Measurements from ENCODE around the gene RFTN1.

Gene RFTN1

GRCh38 chr3:16474920-16475319 is 38.6 kb downstream of the RFTN1 start:
- WGBS, 2 donors (ENCODE audit: extremely low coverage in 2 of 2, insufficient read length in 2 of 2, insufficient replicate concordance in 1 of 2) = no CpG with 5 or more reads among the region's 7 CpGs
- H2BK15ac ChIP-seq (ENCODE audit: low read length) = no peak overlapping the region
- H3K36me3 ChIP-seq (replicated peaks in 1 of 2; ENCODE audit: control insufficient read depth in 2 of 2, insufficient read depth in 2 of 2, low read length in 2 of 2) = no peaks in the 10 kb centered on the region
- H4K91ac ChIP-seq (ENCODE audit: low read depth, low read length, poor library complexity) = no peak overlapping the region
- H2BK5ac ChIP-seq (ENCODE audit: low read length) = no peak overlapping the region
- H3K79me1 ChIP-seq (ENCODE audit: low read depth, low read length) = no peaks in the 10 kb centered on the region
- DNase-seq (ENCODE audit: low spot score) = no peak
- no peak overlapping the region for H4K8ac ChIP-seq (ENCODE audit: low read depth, low read length)
- H3K4me3 ChIP-seq (ENCODE audit: low read length in 2 of 2) = no peak overlapping the region
- H2AK5ac ChIP-seq (ENCODE audit: low read depth, low read length) = no peak overlapping the region
- no peak overlapping the region for H3K18ac ChIP-seq (ENCODE audit: low read length)
- no peaks in the 10 kb centered on the region for H3K9me3 ChIP-seq (replicated peaks in 1 of 2; ENCODE audit: control insufficient read depth in 2 of 2, insufficient read depth in 1 of 2, low read depth in 1 of 2, low read length in 2 of 2)
- H3K9ac ChIP-seq (ENCODE audit: low read depth, low read length, poor library complexity) = no peak overlapping the region
- no peak overlapping the region for H3K4me2 ChIP-seq (ENCODE audit: insufficient read depth, low read length, poor library complexity, severe bottlenecking)
- H2BK120ac ChIP-seq (ENCODE audit: low read depth, low read length) = no peak overlapping the region
- H3K4ac ChIP-seq (ENCODE audit: low read length) = no peak overlapping the region
- no peak overlapping the region for H2AFZ ChIP-seq (ENCODE audit: low read length)
- H3K23ac ChIP-seq (ENCODE audit: low read depth, low read length, poor library complexity) = no peak overlapping the region
- H2BK12ac ChIP-seq (ENCODE audit: low read length) = no peak overlapping the region
- no peak overlapping the region for H3K14ac ChIP-seq (ENCODE audit: low read length)
- peaks cover 0 to 4% of the 10 kb centered on the region in 2 donors for H3K4me1 ChIP-seq (ENCODE audit: control insufficient read depth in 2 of 2, insufficient read depth in 1 of 2, low read depth in 1 of 2, low read length in 2 of 2)
- no peaks in the 10 kb centered on the region for H3K27me3 ChIP-seq (ENCODE audit: control insufficient read depth in 3 of 3, insufficient read depth in 3 of 3, low read depth in 1 of 3, low read length in 3 of 3)
- H3K27ac ChIP-seq (replicated peaks; ENCODE audit: low read length) = no peak overlapping the region

DNA sequence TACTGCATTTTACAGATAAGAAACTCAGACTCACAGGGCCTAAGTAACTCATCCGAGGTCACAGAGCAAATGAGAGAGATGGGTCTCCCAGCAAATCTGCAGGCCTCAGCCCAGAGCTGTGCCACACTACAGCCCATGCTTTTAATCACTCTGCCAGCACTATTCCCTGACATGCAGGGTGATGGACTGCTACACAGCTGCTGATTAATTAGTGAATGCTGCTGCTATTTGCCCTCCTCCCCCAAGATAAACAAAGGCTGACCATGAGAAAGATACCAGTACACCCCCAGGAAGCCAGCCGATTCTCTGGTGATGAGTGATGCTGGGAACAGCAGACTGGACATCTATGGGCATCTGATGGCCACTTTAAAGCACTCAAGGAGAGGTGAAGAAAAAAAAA is 39.3 kb downstream of the RFTN1 start:
- Histone ChIP-seq H3K27me3 (ENCODE audit: control insufficient read depth in 3 of 3, insufficient read depth in 3 of 3, low read depth in 1 of 3, low read length in 3 of 3) (no peaks in the 10 kb centered on the region), H3K27ac (replicated peaks; ENCODE audit: low read length) (no peak overlapping the region), H3K4me3 (ENCODE audit: low read length in 2 of 2) (no peak overlapping the region), H3K18ac (ENCODE audit: low read length) (no peak overlapping the region), H2BK15ac (ENCODE audit: low read length) (no peak overlapping the region), H3K4ac (ENCODE audit: low read length) (no peak overlapping the region), H2BK5ac (ENCODE audit: low read length) (no peak overlapping the region), H4K91ac (ENCODE audit: low read depth, low read length, poor library complexity) (no peak overlapping the region), H2BK120ac (ENCODE audit: low read depth, low read length) (no peak overlapping the region), H3K79me1 (ENCODE audit: low read depth, low read length) (no peaks in the 10 kb centered on the region), H3K4me2 (ENCODE audit: insufficient read depth, low read length, poor library complexity, severe bottlenecking) (no peak overlapping the region), H3K9me3 (replicated peaks in 1 of 2; ENCODE audit: control insufficient read depth in 2 of 2, insufficient read depth in 1 of 2, low read depth in 1 of 2, low read length in 2 of 2) (no peaks in the 10 kb centered on the region), H4K8ac (ENCODE audit: low read depth, low read length) (no peak overlapping the region), H3K14ac (ENCODE audit: low read length) (no peak overlapping the region), H2BK12ac (ENCODE audit: low read length) (no peak overlapping the region), H2AK5ac (ENCODE audit: low read depth, low read length) (no peak overlapping the region), H3K4me1 (ENCODE audit: control insufficient read depth in 2 of 2, insufficient read depth in 1 of 2, low read depth in 1 of 2, low read length in 2 of 2) (peaks cover 0 to 4% of the 10 kb centered on the region in 2 donors), H3K36me3 (replicated peaks in 1 of 2; ENCODE audit: control insufficient read depth in 2 of 2, insufficient read depth in 2 of 2, low read length in 2 of 2) (no peaks in the 10 kb centered on the region), H3K9ac (ENCODE audit: low read depth, low read length, poor library complexity) (no peak overlapping the region), H3K23ac (ENCODE audit: low read depth, low read length, poor library complexity) (no peak overlapping the region), H2AFZ (ENCODE audit: low read length) (no peak overlapping the region)
- DNase-seq (ENCODE audit: low spot score) = no peak
- WGBS, 2 donors (ENCODE audit: extremely low coverage in 2 of 2, insufficient read length in 2 of 2, insufficient replicate concordance in 1 of 2) = no CpG with 5 or more reads among the region's 2 CpGs

- H3K36me3 ChIP-seq (replicated peaks in 1 of 2; ENCODE audit: control insufficient read depth in 2 of 2, insufficient read depth in 2 of 2, low read length in 2 of 2) = no peaks in the 10 kb centered on the region
- H3K4ac ChIP-seq (ENCODE audit: low read length) = no peak overlapping the region
- H4K8ac ChIP-seq (ENCODE audit: low read depth, low read length) = no peak overlapping the region
- H3K9me3 ChIP-seq (replicated peaks in 1 of 2; ENCODE audit: control insufficient read depth in 2 of 2, insufficient read depth in 1 of 2, low read depth in 1 of 2, low read length in 2 of 2) = no peaks in the 10 kb centered on the region
- no peak overlapping the region for H3K9ac ChIP-seq (ENCODE audit: low read depth, low read length, poor library complexity)
- no peak overlapping the region for H2AK5ac ChIP-seq (ENCODE audit: low read depth, low read length)
- H3K18ac ChIP-seq (ENCODE audit: low read length) = no peak overlapping the region
- no peaks in the 10 kb centered on the region for H3K27me3 ChIP-seq (ENCODE audit: control insufficient read depth in 3 of 3, insufficient read depth in 3 of 3, low read depth in 1 of 3, low read length in 3 of 3)
- no peak overlapping the region for H3K14ac ChIP-seq (ENCODE audit: low read length)
- WGBS, 2 donors (ENCODE audit: extremely low coverage in 2 of 2, insufficient read length in 2 of 2, insufficient replicate concordance in 1 of 2) = no CpG with 5 or more reads among the region's 8 CpGs
- H2BK120ac ChIP-seq (ENCODE audit: low read depth, low read length) = no peak overlapping the region
- no peak overlapping the region for H2BK5ac ChIP-seq (ENCODE audit: low read length)
- H3K23ac ChIP-seq (ENCODE audit: low read depth, low read length, poor library complexity) = no peak overlapping the region
- no peak overlapping the region for H2BK15ac ChIP-seq (ENCODE audit: low read length)
- H3K4me1 ChIP-seq (ENCODE audit: control insufficient read depth in 2 of 2, insufficient read depth in 1 of 2, low read depth in 1 of 2, low read length in 2 of 2) = peaks cover 2 to 4% of the 10 kb centered on the region in 2 donors
- no peak for DNase-seq (ENCODE audit: low spot score)
- H3K4me2 ChIP-seq (ENCODE audit: insufficient read depth, low read length, poor library complexity, severe bottlenecking) = no peak overlapping the region
- no peak overlapping the region for H3K27ac ChIP-seq (replicated peaks; ENCODE audit: low read length)
- H2BK12ac ChIP-seq (ENCODE audit: low read length) = no peak overlapping the region
- no peak overlapping the region for H2AFZ ChIP-seq (ENCODE audit: low read length)
- no peak overlapping the region for H4K91ac ChIP-seq (ENCODE audit: low read depth, low read length, poor library complexity)
- no peaks in the 10 kb centered on the region for H3K79me1 ChIP-seq (ENCODE audit: low read depth, low read length)
- H3K4me3 ChIP-seq (ENCODE audit: low read length in 2 of 2) = no peak overlapping the region
Observed at GRCh38 chr3:16472593-16472992, 40.9 kb downstream of the RFTN1 start.

GRCh38 chr3:16471897-16472296 is 41.6 kb downstream of the RFTN1 start:
- WGBS, 2 donors (ENCODE audit: extremely low coverage in 2 of 2, insufficient read length in 2 of 2, insufficient replicate concordance in 1 of 2) = no CpG with 5 or more reads among the region's 3 CpGs
- H2BK12ac ChIP-seq (ENCODE audit: low read length) = no peak overlapping the region
- no peak overlapping the region for H4K8ac ChIP-seq (ENCODE audit: low read depth, low read length)
- peaks cover 2 to 4% of the 10 kb centered on the region in 2 donors for H3K4me1 ChIP-seq (ENCODE audit: control insufficient read depth in 2 of 2, insufficient read depth in 1 of 2, low read depth in 1 of 2, low read length in 2 of 2)
- no peak overlapping the region for H4K91ac ChIP-seq (ENCODE audit: low read depth, low read length, poor library complexity)
- H3K27ac ChIP-seq (replicated peaks; ENCODE audit: low read length) = no peak overlapping the region
- H3K14ac ChIP-seq (ENCODE audit: low read length) = no peak overlapping the region
- DNase-seq (ENCODE audit: low spot score) = no peak
- H3K4ac ChIP-seq (ENCODE audit: low read length) = no peak overlapping the region
- H3K27me3 ChIP-seq (ENCODE audit: control insufficient read depth in 3 of 3, insufficient read depth in 3 of 3, low read depth in 1 of 3, low read length in 3 of 3) = no peaks in the 10 kb centered on the region
- no peaks in the 10 kb centered on the region for H3K9me3 ChIP-seq (replicated peaks in 1 of 2; ENCODE audit: control insufficient read depth in 2 of 2, insufficient read depth in 1 of 2, low read depth in 1 of 2, low read length in 2 of 2)
- no peak overlapping the region for H3K18ac ChIP-seq (ENCODE audit: low read length)
- no peak overlapping the region for H3K4me2 ChIP-seq (ENCODE audit: insufficient read depth, low read length, poor library complexity, severe bottlenecking)
- H2BK120ac ChIP-seq (ENCODE audit: low read depth, low read length) = no peak overlapping the region
- H3K4me3 ChIP-seq (ENCODE audit: low read length in 2 of 2) = no peak overlapping the region
- no peak overlapping the region for H3K23ac ChIP-seq (ENCODE audit: low read depth, low read length, poor library complexity)
- no peak overlapping the region for H2AK5ac ChIP-seq (ENCODE audit: low read depth, low read length)
- no peaks in the 10 kb centered on the region for H3K36me3 ChIP-seq (replicated peaks in 1 of 2; ENCODE audit: control insufficient read depth in 2 of 2, insufficient read depth in 2 of 2, low read length in 2 of 2)
- no peak overlapping the region for H2AFZ ChIP-seq (ENCODE audit: low read length)
- no peak overlapping the region for H3K9ac ChIP-seq (ENCODE audit: low read depth, low read length, poor library complexity)
- no peaks in the 10 kb centered on the region for H3K79me1 ChIP-seq (ENCODE audit: low read depth, low read length)
- no peak overlapping the region for H2BK5ac ChIP-seq (ENCODE audit: low read length)
- no peak overlapping the region for H2BK15ac ChIP-seq (ENCODE audit: low read length)

Measured in neuronal stem cell (in vitro differentiated cells).